Measurements from ENCODE around the gene SPEF2. TPM values are rescaled to one million over a fixed set of nuclear protein-coding genes. Genes with fewer than 3 reads are reported as not detected.

Gene SPEF2
- total and polyA plus RNA-seq, 2 donors: 5.5 to 8.6 TPM

GRCh38 chr5:35861718-35862117 is 244.1 kb downstream of the SPEF2 start:
- 100% methylated on average over 1 of the region's 1 CpG for WGBS
- Histone ChIP-seq H3K27ac (ENCODE audit: low read depth in 1 of 2, low read length in 1 of 2) (no peak overlapping the region), H3K36me3 (ENCODE audit: control insufficient read depth in 2 of 2, insufficient read depth in 2 of 2, low read length in 1 of 2) (peaks cover 17 to 57% of the 10 kb centered on the region in 2 donors), H3K9me3 (ENCODE audit: control insufficient read depth in 2 of 2, insufficient read depth in 1 of 2, low read length in 1 of 2) (peaks cover 0 to 1% of the 10 kb centered on the region in 2 donors), H3K4me1 (ENCODE audit: control insufficient read depth in 2 of 2, insufficient read depth in 2 of 2, low read length in 2 of 2) (peaks cover 8 to 9% of the 10 kb centered on the region in 2 donors), H3K27me3 (ENCODE audit: control insufficient read depth in 2 of 2, insufficient read depth in 1 of 2, low read length in 1 of 2) (no peaks in the 10 kb centered on the region), H3K4me3 (ENCODE audit: low read length in 2 of 2) (peak overlapping the region in 1 of 2 donors; percentile 72)
- no peak for DNase-seq (ENCODE audit: low read depth in 6 of 9, low spot score in 9 of 9)

- no peak overlapping the region for H3K27ac ChIP-seq (ENCODE audit: low read depth in 1 of 2, low read length in 1 of 2)
- peaks cover 8 to 9% of the 10 kb centered on the region in 2 donors for H3K4me1 ChIP-seq (ENCODE audit: control insufficient read depth in 2 of 2, insufficient read depth in 2 of 2, low read length in 2 of 2)
- WGBS: 90% methylated on average over 2 of the region's 2 CpGs
- H3K36me3 ChIP-seq (ENCODE audit: control insufficient read depth in 2 of 2, insufficient read depth in 2 of 2, low read length in 1 of 2): peaks cover 17 to 60% of the 10 kb centered on the region in 2 donors
- peak overlapping the region in 1 of 2 donors; percentile 72 for H3K4me3 ChIP-seq (ENCODE audit: low read length in 2 of 2)
- H3K27me3 ChIP-seq (ENCODE audit: control insufficient read depth in 2 of 2, insufficient read depth in 1 of 2, low read length in 1 of 2): no peaks in the 10 kb centered on the region
- DNase-seq (ENCODE audit: low read depth in 6 of 9, low spot score in 9 of 9): no peak
- peaks cover 0 to 1% of the 10 kb centered on the region in 2 donors for H3K9me3 ChIP-seq (ENCODE audit: control insufficient read depth in 2 of 2, insufficient read depth in 1 of 2, low read length in 1 of 2)
These were observed 244.5 kb downstream of the SPEF2 start for GRCh38 chr5:35862126-35862525.

GRCh38 chr5:35863159-35863558 is 245.5 kb downstream of the SPEF2 start:
- Histone ChIP-seq H3K4me3 (ENCODE audit: low read length in 2 of 2) (peak overlapping the region in 1 of 2 donors; percentile 72), H3K36me3 (ENCODE audit: control insufficient read depth in 2 of 2, insufficient read depth in 2 of 2, low read length in 1 of 2) (peaks cover 24 to 70% of the 10 kb centered on the region in 2 donors), H3K9me3 (ENCODE audit: control insufficient read depth in 2 of 2, insufficient read depth in 1 of 2, low read length in 1 of 2) (peaks cover 0 to 1% of the 10 kb centered on the region in 2 donors), H3K27me3 (ENCODE audit: control insufficient read depth in 2 of 2, insufficient read depth in 1 of 2, low read length in 1 of 2) (no peaks in the 10 kb centered on the region), H3K27ac (ENCODE audit: low read depth in 1 of 2, low read length in 1 of 2) (peak overlapping the region in 1 of 2 donors; percentile 52), H3K4me1 (ENCODE audit: control insufficient read depth in 2 of 2, insufficient read depth in 2 of 2, low read length in 2 of 2) (peaks cover 8 to 9% of the 10 kb centered on the region in 2 donors)
- 48% methylated on average over 3 of the region's 3 CpGs for WGBS
- peak in 1 of 9 donors; percentile 29 for DNase-seq (ENCODE audit: low read depth in 6 of 9, low spot score in 9 of 9)

Other genes with a start within 250 kb of the SPEF2 start
- 167 TPM for gene IL7R, start 239.0 kb downstream of the SPEF2 start, total RNA-seq
- 167 TPM for gene IL7R, start 239.0 kb downstream of the SPEF2 start, polyA plus RNA-seq

All from thymus (tissue), 11 donors.